GM18526 (cell line): Measurements from ENCODE around the gene NME3.

ENCODE experiments used
- POLR2A ChIP-seq: IDR thresholded peaks from 3 replicates; pipeline ENCODE4 v1.6.1; 2011; ENCODE audit not compliant: insufficient read length; ENCODE audit errors: extremely low read depth

NME3 gene

DNA sequence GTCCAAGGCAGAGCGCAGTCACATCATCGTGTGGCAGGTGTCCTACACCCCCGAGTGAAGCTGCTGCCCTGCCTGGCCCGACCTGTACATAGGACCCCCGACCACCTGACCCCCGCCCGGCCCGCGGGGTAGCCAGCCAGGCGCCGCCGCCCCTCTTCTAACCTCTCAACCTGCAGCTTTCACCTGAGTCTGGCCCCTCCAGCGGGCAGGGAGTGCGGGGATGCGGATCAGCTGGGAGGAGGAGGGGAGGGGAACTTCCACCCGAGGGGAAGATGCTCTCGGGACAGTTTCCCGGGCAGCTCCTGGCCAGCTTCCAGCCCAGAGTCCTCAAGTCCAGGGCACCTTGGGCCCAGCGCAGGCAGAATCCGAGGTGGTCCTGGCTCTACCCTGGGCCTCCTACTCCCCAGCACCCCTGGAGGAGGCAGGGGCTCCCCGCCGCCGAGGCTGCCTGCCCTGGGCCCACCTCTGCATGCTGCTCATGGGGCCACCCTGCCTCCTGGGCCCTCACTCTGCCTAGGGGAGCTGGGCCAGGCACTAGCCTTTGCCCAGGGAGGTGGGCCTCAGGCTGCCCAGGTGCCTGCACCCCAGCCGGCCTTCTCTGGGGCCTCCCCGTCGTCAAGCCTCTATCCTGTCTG, 2.5 kb downstream of the NME3 start:
- no peak for TF ChIP-seq POLR2A

DNA sequence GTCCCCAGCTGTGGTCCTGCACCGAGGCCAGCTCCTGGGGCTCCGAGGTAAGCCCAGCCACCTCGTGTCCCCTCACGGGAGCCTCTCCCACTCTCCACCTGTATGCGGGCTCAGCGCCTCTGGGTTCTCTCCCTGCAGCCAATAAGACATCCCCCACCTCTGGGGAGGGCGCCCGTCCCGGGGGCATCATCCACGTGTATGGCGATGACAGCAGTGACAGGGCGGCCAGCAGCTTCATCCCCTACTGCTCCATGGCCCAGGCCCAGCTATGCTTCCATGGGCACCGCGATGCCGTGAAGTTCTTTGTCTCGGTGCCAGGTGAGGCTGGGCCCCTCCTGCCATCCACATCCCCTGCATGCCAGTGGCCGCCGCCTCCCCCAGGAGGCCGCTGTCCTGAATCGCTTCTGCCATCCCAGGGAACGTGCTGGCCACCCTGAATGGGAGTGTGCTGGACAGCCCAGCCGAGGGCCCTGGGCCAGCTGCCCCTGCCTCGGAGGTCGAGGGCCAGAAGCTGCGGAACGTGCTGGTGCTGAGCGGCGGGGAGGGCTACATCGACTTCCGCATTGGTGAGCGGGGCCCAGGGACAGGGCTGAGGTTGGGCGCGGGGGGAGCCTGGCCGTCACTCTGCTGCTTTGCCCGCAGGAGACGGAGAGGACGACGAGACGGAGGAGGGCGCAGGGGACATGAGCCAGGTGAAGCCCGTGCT, 3.1 kb downstream of the NME3 start:
- no peak for TF ChIP-seq POLR2A

DNA sequence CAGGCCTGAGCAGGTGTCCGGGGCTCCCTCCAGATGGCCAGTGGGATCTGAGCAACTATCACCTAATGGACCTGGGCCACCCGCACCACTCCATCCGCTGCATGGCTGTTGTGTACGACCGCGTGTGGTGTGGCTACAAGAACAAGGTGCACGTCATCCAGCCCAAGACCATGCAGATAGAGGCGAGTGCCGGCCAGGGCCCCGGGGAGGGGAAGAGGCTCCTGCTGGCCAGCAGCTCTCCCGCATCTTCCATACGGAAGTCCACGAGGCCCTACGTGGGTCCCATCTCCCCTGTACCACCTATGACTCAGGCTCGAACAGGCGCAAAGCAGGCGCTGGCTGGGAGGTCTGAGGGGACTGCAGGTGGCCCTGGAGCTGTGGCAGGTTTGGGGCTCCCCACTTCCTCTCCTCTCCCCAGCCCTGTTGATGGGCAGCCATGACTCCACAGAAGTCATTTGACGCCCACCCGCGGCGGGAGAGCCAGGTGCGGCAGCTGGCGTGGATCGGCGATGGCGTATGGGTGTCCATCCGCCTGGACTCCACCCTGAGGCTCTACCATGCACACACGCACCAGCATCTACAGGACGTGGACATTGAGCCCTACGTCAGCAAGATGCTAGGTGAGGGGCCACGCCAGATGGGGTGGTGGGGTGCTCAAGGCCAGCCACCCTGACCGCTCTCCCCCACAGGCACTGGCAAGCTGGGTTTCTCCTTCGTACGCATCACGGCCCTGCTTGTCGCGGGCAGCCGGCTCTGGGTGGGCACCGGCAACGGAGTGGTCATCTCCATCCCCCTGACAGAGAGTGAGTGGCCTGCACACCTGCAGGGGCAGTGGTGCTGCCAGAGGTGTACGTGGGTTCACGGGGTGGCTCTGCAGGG, 4.0 kb downstream of the NME3 start:
- TF ChIP-seq POLR2A = no peak

DNA sequence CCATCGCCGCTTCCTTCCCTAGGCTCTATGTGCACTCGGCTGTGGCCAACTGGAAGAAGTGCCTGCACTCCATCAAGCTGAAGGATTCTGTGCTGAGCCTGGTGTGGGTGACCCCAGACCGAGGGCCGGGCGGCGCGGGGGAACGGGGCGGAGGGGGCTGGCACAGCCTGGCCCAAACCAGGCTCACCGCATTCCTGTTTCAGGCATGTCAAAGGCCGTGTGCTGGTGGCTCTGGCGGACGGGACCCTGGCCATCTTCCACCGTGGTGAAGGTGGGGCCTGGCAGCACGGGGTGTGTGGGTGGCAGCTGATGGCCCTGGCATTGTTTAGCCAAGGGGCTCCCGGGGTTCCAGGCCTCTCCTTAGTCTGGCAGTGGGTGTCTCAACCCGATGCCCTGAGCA, 4.6 kb downstream of the NME3 start:
- TF ChIP-seq POLR2A = no peak

DNA sequence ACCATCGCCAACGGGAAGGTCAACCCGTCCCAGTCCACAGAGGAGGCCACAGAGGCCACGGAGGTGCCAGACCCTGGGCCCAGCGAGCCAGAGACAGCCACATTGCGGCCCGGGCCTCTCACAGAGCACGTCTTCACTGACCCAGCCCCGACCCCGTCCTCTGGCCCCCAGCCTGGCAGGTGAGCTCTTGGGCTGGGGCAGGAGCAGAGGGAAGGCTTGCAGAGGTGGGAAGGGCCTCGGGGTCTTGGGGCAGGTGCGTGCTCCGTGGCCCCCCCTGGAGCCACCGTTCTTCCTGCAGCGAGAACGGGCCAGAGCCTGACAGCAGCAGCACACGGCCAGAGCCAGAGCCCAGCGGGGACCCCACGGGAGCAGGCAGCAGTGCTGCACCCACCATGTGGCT, 5.1 kb downstream of the NME3 start:
- TF ChIP-seq POLR2A = no peak

DNA sequence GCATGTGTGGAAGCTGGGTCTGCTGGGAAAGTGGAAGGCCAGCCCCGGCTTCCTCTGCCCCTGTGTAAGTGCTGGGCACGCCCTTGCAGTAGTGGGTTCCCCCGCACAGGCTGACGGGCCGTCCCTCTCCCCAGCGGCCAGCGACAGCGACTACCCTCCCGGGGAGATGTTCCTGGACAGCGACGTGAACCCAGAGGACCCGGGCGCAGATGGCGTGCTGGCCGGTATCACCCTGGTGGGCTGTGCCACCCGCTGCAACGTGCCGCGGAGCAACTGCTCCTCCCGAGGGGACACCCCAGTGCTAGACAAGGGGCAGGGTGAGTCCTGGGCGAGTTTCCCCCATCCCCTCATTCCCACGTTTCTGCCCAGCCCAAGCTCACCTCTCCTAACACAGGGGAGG, 5.5 kb downstream of the NME3 start:
- TF ChIP-seq POLR2A = no peak

DNA sequence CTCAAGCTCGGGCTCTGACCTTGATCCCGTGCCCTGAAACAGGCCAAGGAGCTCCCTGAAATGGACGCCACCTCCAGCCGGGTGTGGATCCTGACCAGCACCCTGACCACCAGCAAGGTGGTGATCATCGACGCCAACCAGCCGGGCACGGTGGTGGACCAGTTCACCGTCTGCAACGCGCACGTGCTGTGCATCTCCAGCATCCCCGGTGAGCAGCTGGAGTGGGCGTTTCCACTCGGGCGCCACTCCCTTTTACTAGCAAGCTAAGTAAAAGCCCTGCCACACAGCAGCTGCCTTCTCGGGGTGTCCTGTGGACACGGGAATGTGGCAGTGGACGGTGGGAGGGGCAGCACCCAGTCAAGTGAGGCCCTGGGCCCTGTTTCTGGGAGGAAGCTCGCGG, 6.4 kb downstream of the NME3 start:
- TF ChIP-seq POLR2A = no peak

DNA sequence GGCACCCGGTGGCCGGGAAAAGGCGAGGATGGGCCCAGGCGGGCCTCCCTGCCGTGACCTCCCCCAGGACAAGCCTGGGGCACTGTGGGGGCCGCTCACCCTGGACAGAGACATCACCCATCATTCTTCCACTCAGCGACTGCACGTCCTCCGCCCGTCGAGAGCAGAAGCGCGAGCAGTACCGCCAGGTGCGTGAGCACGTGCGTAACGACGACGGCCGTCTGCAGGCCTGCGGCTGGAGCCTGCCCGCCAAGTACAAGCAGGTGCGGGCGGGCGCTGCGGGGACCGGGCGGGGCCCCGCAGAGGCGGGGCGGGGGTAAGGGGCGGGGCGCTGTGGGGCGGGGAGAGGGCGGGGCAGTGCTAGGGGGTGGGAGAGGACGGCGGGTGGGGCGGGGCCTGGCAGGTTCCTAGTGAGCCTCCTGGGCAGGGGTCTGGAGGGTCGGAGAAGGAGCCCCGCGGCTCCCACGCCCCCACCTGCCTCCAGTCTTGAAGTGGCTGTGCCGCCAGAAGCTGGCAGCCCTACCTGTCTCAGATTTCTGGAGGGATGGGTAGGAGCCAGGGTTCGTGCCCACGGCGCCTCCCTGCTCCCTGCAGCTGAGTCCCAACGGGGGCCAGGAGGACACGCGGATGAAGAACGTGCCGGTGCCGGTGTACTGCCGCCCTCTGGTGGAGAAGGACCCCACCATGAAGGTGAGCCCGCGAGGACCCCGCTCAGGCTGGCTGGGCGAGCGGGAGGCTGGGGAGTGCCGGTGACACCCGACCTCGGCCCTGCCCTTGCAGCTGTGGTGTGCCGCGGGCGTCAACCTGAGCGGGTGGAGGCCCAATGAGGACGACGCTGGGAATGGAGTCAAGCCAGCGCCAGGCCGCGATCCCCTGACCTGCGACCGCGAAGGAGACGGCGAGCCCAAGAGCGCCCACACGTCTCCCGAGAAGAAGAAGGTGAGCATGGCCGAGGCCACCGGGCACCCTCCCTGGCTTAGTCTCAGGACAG, 7.5 kb downstream of the NME3 start:
- TF ChIP-seq POLR2A = no peak

DNA sequence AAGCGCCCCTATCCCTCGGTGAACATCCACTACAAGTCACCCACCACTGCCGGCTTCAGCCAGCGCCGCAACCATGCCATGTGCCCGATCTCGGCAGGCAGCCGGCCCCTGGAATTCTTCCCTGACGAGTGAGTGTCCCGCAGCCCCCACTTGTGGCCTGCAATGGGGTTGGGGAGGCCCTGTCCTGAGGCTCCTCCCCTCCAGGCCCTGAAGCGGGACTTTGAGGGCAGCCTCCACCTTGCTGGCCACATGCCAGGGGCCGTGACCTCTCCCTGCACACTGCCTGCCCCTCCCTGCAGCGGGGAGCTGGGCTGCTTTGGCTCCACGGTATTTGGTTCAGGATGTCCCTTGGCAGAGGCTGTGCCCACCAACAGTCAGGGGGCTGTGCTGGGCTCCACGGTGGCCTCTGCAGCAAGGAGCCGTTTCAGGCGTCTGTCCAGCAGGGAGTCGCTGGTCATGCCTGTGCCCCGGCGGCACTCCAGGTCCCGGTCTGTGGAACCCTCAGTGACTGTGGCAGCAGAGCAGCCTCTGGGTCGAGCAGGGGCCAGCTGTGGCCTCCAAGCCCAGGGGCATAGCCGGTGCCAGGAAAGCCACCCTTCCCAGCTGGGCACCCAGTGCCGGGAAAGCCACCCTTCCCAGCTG, 8.3 kb downstream of the NME3 start:
- TF ChIP-seq POLR2A = no peak

DNA sequence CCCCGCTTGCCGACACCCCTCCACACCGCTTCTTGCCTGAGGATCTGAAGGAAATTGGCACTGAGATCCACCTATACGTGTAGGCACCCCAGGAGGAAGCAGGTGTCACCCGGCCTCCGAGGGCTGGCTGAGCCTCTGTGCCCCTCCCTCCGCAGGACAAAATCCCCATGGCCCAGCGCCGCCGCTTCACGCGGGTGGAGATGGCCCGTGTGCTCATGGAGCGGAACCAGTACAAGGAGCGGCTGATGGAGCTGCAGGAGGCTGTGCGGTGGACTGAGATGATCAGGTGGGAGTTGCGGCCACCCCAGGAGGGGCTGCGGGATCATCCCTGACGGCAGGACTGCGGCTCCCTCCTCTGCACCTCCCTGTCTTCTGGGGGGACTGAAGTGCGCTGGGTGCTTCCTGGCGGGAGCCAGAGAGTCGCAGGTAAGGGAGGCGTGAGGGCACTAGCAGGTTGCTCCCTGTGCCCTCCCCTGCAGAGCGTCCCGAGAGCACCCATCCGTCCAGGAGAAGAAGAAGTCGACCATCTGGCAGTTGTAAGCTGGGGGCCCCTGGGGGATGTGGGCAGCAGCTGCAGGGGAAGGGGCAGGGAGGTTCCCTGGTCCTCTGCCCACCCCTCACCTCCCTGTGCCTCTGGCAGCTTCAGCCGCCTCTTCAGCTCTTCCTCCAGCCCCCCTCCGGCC, 9.0 kb downstream of the NME3 start:
- TF ChIP-seq POLR2A = no peak

DNA sequence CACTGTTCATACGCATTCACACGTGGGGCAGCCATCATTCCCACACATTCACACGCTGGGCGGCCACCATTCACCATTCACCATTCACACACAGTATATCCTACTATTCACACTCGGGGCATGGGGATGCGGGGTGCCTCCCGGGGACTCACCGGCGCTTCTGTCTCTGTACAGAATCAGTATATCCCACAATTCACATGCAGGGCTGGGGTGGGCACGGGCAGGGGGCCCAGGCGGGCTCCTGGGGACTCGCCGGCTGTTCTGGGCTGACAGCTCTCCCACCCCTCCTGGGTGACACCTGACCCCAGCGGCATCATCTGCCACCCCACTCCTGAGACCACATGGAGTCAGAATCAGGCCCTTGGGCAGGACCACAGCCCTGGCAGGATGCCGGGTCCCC, 9.6 kb downstream of the NME3 start:
- TF ChIP-seq POLR2A = no peak

DNA sequence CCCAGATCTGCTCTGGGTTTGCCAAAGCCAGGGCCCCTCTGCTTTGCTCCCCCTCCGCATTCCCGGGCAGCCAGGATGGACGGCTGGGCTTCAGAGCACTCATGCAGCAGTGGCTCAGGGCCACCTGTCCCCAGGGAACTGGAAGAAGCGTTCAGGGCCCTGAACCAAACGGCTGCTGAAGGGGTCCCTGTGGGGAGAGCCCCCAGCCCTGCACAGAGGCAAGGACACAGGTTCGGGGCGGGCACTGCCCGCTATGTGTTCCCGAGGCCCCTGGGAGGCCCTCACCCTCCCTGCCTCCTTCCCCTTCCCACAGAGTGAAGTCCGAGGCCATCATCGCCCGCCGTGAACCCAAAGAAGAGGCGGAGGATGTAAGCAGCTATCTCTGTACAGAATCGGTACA, 10.4 kb downstream of the NME3 start:
- no peak for TF ChIP-seq POLR2A

DNA sequence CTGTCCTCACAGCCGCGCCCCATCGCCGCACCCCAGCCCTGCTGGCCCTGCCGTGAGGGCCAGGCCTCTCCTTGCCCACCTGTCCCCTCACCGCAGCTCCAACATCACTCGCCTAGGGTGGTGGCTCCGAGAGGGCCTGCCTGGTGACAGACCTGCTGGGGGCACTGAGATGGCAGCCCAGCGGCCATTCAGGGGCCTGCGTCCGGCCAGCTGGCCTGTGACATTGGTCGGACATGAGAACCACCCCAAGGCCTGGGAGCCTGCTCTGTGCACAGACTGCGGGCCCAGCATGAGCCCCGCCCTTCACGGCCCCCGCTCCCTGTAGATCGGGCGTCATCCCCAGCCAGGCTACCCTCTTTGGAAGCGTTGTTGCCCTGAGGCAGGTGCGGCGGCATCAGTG, 11.8 kb downstream of the NME3 start:
- TF ChIP-seq POLR2A = no peak

DNA sequence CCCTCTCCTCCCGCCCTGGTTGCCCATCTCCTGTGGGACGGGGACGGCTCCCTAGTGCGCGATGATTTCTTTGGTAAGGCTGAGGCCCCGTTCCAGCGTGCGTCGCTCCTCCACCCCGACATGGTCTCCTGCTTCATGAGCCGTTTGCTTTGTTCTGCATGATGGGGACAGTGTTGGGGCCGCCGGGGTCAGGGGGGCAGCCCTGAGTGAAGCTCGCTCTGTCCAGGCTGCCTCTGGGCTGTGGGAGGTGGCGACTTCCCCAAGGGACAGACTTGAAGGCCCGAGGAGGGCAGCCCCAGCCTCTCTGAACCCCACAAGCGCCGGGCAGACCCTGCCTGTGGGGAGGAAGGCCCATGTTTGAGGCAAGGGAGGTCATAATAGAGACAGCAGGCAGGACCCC, 12.4 kb downstream of the NME3 start:
- TF ChIP-seq POLR2A = no peak

DNA sequence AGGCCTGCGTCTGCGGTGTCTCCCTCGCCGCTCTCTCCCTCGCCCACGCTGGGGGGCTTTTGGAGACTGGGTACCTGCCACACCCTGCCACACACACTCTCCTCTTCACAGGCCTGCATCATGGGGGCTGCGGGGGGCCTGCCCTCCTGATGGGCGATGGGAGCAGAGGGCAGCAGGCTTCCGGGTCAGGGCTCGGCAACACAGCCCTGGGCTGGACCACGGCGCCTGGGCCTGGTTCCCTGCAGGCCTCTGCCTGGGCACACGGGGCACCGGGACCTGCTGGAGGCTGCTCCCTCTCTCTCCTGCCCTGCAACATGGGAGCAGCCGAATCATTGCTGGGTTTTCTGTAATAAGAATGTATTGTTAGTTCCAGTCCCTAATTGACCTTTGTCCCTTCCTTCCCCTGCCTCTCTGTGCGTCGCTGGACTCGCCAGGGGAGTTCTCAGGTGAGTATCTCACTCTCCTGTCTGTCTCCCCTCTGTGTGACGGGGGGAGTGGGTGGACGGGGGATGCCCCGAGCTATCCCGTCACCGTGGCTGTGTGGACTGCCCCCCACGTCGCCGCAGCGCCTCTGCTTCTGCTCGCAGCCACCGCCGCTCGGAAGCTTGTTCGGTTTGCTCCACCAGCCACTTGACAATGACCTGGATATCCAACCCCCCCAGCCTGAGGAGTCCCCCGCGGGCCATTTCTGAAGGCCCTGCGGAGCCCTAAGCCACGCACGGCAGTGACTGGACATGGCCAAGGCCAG, 13.5 kb downstream of the NME3 start:
- no peak for TF ChIP-seq POLR2A
